ENCODE measurements around the gene ATG7.
A peak's percentile ranks its signal among the peaks of the same experiment; 100 is the strongest.

The ATG7 gene

DNA sequence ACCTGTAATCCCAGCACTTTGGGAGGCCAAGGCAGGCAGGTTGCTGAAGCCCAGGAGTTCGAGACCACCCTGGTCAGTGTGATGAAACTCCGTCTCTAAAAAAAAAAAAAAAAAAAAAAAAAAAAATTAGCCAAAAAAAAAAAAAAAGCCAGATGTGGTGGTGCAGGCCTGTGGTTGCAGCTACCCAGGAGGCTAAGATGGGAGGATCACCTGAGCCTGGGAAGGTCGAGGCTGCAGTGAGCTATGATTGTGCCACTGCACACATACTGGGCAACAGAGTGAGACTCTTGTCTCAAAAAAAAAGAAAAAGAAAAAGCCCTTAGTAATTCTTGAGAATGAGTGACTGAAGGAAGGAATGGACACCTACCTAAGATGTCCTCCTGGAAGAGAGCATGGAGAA lies 266.4 kb downstream of the ATG7 start:
- no peak overlapping the region for H3K27ac ChIP-seq

GRCh38 chr3:11539218-11539617 lies 267.0 kb downstream of the ATG7 start:
- no peak overlapping the region for H3K27ac ChIP-seq
- H3K4me3 ChIP-seq = no peak overlapping the region

More for the DNA sequence above, 266.4 kb downstream of the ATG7 start:
- H3K4me3 ChIP-seq = no peak overlapping the region

GRCh38 chr3:11539677-11540076 lies 267.5 kb downstream of the ATG7 start:
- Histone ChIP-seq H3K4me3 (no peak overlapping the region), H3K27ac (no peak overlapping the region)

DNA sequence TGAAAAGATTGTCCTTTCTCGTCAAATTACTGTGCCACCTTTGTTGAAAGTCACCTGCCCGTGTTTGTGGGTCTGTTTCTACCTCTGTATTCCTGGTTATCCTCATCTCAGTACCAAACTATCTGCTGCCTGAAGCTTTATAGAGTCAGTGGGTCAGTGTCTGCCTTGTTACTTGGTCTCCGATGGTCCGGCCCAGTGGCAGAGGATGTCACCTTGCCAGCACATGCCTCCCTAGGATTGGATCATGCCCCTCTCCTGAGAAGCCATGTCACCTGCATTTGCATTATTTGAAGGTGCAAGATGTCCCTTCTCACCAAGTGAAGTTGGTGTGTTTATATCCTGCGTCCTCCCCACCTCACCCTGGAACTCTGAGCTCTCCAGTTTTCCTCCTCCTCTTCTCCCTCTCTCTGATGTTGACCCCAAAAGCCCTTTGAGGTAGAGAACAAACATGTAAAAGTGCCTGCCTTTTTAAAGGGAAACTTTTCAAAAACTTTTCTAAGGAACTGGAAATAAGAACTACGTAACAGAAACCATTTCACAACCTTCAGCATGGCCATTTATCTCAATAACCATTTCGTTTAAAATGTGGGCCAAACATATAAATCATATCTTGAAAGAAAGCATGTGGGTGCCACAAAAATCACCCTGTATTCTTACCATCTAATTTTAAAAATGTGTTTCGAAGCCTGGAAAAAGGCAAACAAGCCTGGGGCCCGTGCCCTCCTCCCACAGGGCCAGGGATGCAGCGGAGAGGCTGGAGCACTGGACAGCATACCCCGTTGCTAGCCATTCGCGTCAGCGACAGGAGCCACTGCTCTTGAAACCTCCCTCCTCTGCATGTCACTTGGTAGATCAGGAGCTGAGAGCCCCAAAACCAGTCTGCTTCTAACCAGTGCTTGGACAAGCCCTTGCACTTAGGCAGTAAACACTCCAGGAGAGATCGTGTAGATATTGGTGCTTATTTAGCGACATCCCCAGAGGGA lies 269.4 kb downstream of the ATG7 start:
- Histone ChIP-seq H3K27ac (no peak overlapping the region), H3K4me3 (no peak overlapping the region)

- Histone ChIP-seq H3K27ac (no peak overlapping the region), H3K4me3 (no peak overlapping the region)
These were observed 270.4 kb downstream of the ATG7 start for GRCh38 chr3:11542551-11542950.

DNA sequence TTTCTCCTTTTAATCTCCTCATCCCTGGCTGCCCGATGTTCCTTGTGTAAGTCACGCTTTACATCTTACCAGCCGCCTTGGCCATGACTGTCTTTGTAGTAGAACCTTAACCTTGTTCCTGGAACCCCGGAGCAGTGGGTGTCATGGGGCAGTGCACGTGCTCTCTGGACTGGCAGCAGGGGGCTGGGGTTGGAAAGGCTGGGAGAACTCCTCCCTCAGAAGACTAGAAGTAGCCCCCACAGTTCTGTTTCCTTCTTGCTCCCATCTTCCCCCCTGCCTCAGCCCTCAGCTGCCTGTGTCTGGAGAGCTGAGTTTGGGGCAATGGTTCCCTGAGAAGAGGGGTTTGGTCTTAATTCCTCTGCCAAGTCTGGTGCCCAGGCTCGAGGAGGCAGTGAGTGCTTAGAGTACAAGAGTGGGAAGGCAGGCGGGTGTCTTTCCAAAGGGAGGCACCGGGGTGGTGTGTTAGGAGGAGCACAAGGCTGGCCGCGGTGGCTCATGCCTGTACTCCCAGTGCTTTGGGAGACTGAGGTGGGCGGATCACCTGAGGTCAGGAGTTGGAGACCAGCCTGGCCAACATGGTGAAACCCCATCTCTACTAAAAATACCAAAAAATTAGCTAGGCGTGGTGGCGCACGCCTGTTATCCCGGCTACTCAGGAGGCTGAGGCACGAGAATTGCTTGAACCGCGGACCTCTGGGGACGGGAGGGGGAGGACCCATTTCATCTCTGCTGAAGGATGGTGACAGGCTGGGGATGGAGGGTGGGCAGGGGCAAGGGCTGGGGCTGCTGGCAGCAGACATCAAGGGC lies 271.1 kb downstream of the ATG7 start:
- peak overlapping the region in 2 of 21 experiments; percentile 22 to 75 for H3K27ac ChIP-seq

GRCh38 chr3:11543948-11544387 lies 271.8 kb downstream of the ATG7 start:
- H3K4me3 ChIP-seq = no peak overlapping the region
- H3K27ac ChIP-seq = peak overlapping the region in 11 of 21 experiments; percentile 6 to 75 (median 47)

More for the DNA sequence above, 271.1 kb downstream of the ATG7 start:
- H3K4me3 ChIP-seq = no peak overlapping the region

GRCh38 chr3:11544412-11545181 lies 272.4 kb downstream of the ATG7 start:
- H3K4me3 ChIP-seq = no peak overlapping the region
- H3K27ac ChIP-seq = peak overlapping the region in 14 of 21 experiments; percentile 6 to 75 (median 59)

DNA sequence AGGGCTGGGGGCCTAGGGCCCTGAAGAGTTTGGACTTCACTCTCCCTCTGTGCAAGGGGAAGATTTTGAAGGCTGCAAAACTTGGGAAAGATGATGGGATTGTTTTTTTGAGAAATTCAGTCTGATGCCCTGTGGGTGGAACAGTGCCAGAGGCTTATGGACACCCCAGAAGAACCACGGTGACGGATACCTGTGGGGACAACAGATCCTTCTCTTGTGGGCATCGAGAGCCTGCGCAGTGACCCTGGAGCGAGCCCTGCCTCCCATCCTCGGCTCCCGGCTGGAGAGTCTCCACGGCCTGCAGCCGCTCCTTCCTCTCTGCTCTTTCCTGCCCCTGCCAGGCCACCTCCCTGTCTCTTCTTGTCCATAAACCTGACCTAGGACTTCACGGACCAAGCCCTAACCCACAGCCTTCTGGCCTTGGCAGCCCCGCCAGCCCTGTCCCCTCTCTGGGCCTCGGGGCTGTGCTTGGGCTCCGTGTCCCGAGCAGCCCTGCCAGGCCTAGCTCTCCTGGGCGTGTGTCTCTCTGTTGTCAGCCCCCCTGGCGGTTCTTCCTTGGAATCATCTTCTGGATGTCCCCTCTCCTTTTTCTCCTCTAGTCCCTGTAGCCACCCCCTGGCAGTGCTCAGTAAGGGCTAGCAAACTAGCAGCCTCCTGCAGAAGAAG lies 273.1 kb downstream of the ATG7 start:
- H3K27ac ChIP-seq = peak overlapping the region in 18 of 21 experiments; percentile 11 to 75 (median 48)
- no peak overlapping the region for H3K4me3 ChIP-seq

DNA sequence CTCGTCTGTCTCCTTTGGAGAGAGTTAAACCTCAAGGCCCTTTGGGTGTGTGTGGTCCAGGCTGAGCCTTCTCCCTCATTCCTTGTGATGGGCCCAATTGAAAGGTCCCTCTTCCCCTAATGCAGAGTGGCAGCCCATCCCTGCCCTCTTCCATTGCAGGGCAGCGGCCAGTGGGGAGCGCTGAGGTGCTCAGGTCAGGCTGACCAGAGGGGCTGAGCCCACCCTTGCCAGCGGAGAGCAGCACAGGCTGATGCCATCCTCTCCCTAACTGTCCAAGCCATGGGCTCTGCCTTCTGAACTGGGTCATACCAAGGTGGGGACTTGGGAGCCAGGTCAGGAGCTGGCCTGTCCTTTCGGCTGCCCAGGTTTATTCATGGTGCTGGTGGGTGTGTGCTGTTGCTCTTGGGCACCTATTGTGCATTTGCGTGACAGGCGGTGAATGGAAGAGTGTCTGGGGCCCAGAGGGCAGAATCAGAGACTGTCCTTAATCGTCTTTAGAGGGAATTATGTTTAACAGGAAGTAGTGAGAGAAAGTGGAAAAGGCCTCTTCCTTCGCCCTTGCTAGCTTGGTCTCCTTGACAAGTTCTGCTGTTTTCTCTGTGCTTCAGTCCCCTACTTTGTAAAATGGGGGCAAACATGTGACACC lies 274.6 kb downstream of the ATG7 start:
- no peak overlapping the region for H3K4me3 ChIP-seq
- H3K27ac ChIP-seq = no peak overlapping the region

GRCh38 chr3:11547498-11547897 lies 275.3 kb downstream of the ATG7 start:
- Histone ChIP-seq H3K4me3 (no peak overlapping the region), H3K27ac (no peak overlapping the region)

DNA sequence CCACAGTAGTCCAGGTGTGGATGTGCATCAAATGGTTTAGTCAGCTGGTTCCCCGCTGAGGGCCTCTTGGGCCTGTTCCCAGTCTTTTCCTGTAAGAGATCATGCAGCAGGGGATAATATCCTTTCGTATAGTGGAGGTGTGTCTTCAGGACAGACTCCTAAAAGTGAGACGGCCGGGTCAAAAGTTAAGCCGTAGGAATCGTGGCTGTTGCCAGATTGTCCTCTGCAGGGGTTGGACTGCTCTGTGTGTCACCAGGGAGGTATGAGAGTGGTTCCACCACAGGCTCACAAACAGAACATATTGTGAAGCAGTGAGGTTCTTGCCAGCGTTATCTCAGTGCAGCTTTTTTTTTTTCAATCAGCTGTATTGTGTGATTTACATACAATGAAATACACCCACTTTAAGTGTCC lies 276.5 kb downstream of the ATG7 start:
- peak overlapping the region in 4 of 21 experiments; percentile 31 to 57 (median 38) for H3K27ac ChIP-seq
- H3K4me3 ChIP-seq = no peak overlapping the region

DNA sequence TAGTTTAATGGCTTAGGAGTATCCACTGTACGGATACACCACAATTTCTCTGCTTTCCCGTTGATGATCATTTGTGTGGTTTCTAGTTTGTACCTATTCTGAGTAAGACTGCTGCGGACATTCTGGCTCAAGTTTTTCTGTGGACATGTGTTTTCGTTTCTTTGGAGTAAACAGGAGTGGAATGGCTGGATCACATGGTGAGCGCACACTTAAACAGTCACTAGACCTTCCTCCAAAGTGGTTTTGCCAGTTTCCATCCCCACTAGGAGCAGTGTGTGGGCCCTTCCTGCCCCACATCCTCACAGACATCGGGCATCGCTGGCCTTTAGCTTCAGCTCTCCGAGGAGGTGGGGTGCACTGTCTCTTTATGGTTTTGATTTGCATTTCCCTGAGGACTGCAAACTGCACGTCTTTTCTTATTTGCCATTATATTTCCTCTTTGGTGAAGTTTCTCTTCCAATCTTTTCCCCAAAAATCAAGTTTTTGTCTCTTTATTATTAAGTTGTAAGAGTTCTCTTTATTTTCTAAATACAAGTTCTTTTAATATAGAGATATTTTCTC lies 277.5 kb downstream of the ATG7 start:
- Histone ChIP-seq H3K27ac (peak overlapping the region in 6 of 21 experiments; percentile 31 to 79 (median 46)), H3K4me3 (no peak overlapping the region)

- Histone ChIP-seq H3K4me3 (no peak overlapping the region), H3K27ac (peak overlapping the region in 15 of 21 experiments; percentile 2 to 79 (median 36))
These were observed 278.8 kb downstream of the ATG7 start for GRCh38 chr3:11551036-11551435.

- Histone ChIP-seq H3K4me3 (no peak overlapping the region), H3K27ac (peak overlapping the region in 8 of 21 experiments; percentile 3 to 75 (median 46))
These were observed 280.4 kb downstream of the ATG7 start for GRCh38 chr3:11552289-11553264.

- Histone ChIP-seq H3K27ac (peak overlapping the region in 8 of 21 experiments; percentile 33 to 75 (median 48)), H3K4me3 (no peak overlapping the region)
These were observed 281.4 kb downstream of the ATG7 start for GRCh38 chr3:11553436-11554235.
